Vagina (tissue), 2 donors: ENCODE measurements around the gene ARPP19.

Experiments used
- CTCF ChIP-seq, 3 experiments: fragments of 450-650 bp in 2 of 3; fragments of 200-600 bp in 1 of 3; sonication (generic) in 1 of 3; IDR thresholded peaks; one replicate each; pipeline ENCODE4 v1.5.1; 2017 to 2019; ENCODE audit warnings: antibody characterized with exemption in 3 of 3, mild to moderate bottlenecking in 2 of 3, moderate library complexity in 2 of 3
- POLR2A ChIP-seq, 2 donors: fragments of 450-650 bp; IDR thresholded peaks; one replicate each; pipeline ENCODE4 v1.6.1; 2017; ENCODE audit warnings: antibody characterized with exemption in 2 of 2, mild to moderate bottlenecking in 2 of 2, moderate library complexity in 2 of 2

DNA sequence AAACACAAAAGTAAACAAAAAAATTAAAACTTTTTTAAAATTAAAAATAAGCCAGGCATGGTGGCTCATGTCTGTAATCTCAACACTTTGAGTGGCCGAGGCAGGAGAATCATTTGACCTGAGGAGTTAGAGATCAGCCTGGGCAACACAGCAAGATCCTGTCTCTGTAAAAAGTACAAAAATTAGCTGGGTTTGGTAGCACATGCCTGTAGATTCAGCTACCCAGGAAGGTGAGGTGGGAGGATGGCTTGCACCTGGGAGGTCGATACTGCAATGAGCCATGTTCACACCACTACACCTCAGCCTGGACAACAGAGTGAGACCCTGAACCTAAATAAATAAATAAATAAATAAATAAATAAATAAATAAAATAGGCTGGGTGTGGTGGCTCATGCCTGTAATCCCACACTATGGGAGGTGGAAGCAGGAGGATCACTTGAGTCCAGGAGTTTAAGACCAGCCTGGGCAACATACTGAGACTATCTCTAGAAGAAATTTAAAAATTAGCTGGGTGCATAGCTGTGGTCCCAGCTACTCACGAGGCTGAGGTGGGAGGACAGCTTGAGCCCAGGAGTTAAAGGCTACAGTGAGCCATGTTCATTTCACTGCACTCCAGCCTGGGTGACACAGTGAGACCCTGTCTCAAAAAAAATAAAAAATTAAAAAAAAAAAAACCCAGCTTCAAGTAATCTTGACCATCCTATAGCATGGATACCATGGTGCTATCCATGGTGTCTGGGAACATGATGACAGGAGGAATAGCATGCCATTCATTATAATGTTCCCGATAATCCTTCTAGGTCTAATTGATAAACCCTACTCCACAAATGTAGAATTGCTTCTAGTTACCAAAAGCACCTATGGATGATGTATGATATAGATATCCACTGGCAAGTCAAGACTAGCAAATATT, 44.4 kb downstream of the ARPP19 start:
- TF ChIP-seq CTCF (IDR thresholded peaks at IDR 0.05) (no peak), POLR2A (IDR thresholded peaks at IDR 0.05) (no peak)
